ENCODE results near the gene IGFLR1.

Gene IGFLR1

DNA sequence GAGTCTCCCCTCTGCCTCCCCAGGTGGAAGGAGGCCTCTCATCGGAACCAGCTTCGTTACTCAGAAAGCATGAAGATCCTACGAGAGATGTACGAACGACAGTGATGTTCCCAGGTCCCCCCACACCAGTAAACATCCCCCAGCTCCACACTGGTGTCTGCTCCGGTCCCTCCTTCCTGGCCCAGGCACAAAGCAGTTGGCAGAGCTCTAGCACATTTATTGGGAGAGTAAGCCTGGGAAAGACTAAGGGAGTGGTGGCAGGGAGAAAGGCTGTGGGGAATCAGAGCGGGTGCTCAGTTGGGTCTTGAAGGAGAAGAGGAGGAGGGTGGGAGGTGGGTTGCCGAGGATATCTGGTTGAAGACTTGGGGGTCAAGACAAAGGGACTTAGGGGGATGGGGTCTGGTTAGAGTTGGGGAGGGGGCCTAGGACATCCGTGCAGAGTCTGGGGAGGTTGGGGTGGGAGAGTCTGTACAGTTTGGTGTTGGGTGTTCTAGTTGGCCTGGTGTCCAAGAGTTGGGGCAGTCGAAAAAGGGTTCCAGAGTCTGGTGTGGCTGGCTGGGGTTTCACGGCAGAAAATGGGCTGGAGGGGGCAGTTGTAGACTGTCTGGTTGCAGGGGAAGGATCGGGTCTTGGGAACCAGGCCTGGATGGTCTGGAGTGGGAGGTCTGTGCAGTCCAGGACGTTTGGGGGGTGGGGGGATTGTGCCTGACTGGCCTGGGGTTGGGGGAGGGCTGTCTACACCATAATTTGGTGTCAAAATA lies 12.3 kb upstream of the IGFLR1 start:
- no peak overlapping the region for H3K4me2 ChIP-seq (ENCODE audit: low read length, poor library complexity, severe bottlenecking)
- H2BK15ac ChIP-seq (ENCODE audit: low read depth, poor library complexity, severe bottlenecking) = no peak overlapping the region
- H3K79me1 ChIP-seq (replicated peaks; ENCODE audit: low read length, poor library complexity, severe bottlenecking) = peaks cover 33% of the 10 kb centered on the region
- no peak overlapping the region for H3K14ac ChIP-seq (ENCODE audit: low read length in 2 of 2)
- 92% methylated on average over 13 of the region's 13 CpGs for whole genome bisulfite sequencing
- H3K27me3 ChIP-seq (ENCODE audit: control insufficient read depth in 1 of 2, insufficient read depth in 1 of 2, low read length in 2 of 2) = no peaks in the 10 kb centered on the region
- peaks cover 35 to 55% of the 10 kb centered on the region in 2 experiments for H3K36me3 ChIP-seq (ENCODE audit: control insufficient read depth in 1 of 2, insufficient read depth in 2 of 2, low read depth in 1 of 2, low read length in 2 of 2)
- H3K4me3 ChIP-seq (ENCODE audit: insufficient read depth in 1 of 2, low read depth in 1 of 2, low read length in 2 of 2) = peak overlapping the region in 1 of 2 experiments; percentile 99
- no peak overlapping the region for H3K27ac ChIP-seq (ENCODE audit: low read length, poor library complexity, severe bottlenecking)
- no peak overlapping the region for H2BK5ac ChIP-seq (ENCODE audit: low read depth, low read length, poor library complexity, severe bottlenecking)
- H2AK5ac ChIP-seq (ENCODE audit: low read length, severe bottlenecking) = no peak overlapping the region
- no peak overlapping the region for H3K18ac ChIP-seq (ENCODE audit: low read depth in 1 of 2, low read length in 2 of 2)
- H3K4me1 ChIP-seq (ENCODE audit: control insufficient read depth, insufficient read depth, low read depth, low read length) = peaks cover 37% of the 10 kb centered on the region
- H3K9me3 ChIP-seq (ENCODE audit: control insufficient read depth, low read length) = no peaks in the 10 kb centered on the region
- no peak overlapping the region for H3K4ac ChIP-seq (ENCODE audit: low read depth in 1 of 2, low read length in 2 of 2)
- no peak overlapping the region for H3K23ac ChIP-seq (ENCODE audit: low read length in 2 of 2)
- peak overlapping the region; percentile 99 for H3K9ac ChIP-seq (ENCODE audit: low read length)
- DNase-seq = no peak
- H2BK12ac ChIP-seq (ENCODE audit: low read length in 2 of 2) = no peak overlapping the region
- no peak overlapping the region for H4K8ac ChIP-seq (ENCODE audit: low read length)
- H4K91ac ChIP-seq (ENCODE audit: low read length) = no peak overlapping the region
- no peak overlapping the region for H2AFZ ChIP-seq (ENCODE audit: low read depth, low read length)
- H2BK120ac ChIP-seq (ENCODE audit: low read depth, low read length) = no peak overlapping the region

DNA sequence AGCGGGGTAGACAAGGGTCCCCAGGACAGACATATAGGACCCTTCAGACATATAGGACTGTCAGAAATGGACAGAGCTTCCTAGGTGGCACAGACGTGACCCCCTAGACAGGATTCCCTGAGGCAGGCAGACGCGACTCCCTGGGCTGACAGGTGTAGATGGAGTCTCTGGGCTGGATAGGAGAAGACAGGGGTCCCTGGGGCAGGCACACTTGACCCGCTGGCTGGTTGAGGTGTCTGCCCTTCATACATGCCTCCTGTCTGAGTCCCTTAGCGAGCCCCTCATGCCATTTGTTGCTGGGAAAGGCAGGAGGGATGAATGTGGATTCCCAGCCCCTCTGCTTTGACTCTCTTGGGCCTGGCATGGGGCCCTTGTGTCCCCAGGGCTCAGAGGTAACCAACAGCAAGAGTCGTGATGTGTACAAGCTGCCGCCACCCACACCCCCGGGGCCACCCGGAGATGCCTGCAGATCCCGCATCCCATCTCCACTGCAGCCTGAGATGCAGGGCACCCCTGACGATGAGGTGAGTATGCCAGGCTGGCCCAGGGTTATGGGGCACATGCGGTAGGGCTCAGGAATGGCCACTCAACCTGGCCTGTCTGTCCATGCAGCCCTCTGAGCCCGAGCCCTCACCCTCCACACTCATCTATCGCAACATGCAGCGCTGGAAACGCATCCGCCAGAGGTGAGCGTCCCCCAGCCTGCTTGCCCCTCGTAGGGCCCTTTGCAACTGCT lies 11.6 kb upstream of the IGFLR1 start:
- DNase-seq = no peak
- 96% methylated on average over 20 of the region's 20 CpGs for WGBS
- H4K8ac ChIP-seq (ENCODE audit: low read length) = no peak overlapping the region
- peaks cover 32 to 51% of the 10 kb centered on the region in 2 experiments for H3K36me3 ChIP-seq (ENCODE audit: control insufficient read depth in 1 of 2, insufficient read depth in 2 of 2, low read depth in 1 of 2, low read length in 2 of 2)
- H2BK15ac ChIP-seq (ENCODE audit: low read depth, poor library complexity, severe bottlenecking) = no peak overlapping the region
- no peak overlapping the region for H3K14ac ChIP-seq (ENCODE audit: low read length in 2 of 2)
- H3K27me3 ChIP-seq (ENCODE audit: control insufficient read depth in 1 of 2, insufficient read depth in 1 of 2, low read length in 2 of 2) = no peaks in the 10 kb centered on the region
- H2AK5ac ChIP-seq (ENCODE audit: low read length, severe bottlenecking) = no peak overlapping the region
- H3K4me2 ChIP-seq (ENCODE audit: low read length, poor library complexity, severe bottlenecking) = no peak overlapping the region
- H4K91ac ChIP-seq (ENCODE audit: low read length) = no peak overlapping the region
- no peak overlapping the region for H2AFZ ChIP-seq (ENCODE audit: low read depth, low read length)
- H3K4me3 ChIP-seq (ENCODE audit: insufficient read depth in 1 of 2, low read depth in 1 of 2, low read length in 2 of 2) = peak overlapping the region in 1 of 2 experiments; percentile 37
- no peak overlapping the region for H2BK12ac ChIP-seq (ENCODE audit: low read length in 2 of 2)
- no peaks in the 10 kb centered on the region for H3K9me3 ChIP-seq (ENCODE audit: control insufficient read depth, low read length)
- peaks cover 34% of the 10 kb centered on the region for H3K79me1 ChIP-seq (replicated peaks; ENCODE audit: low read length, poor library complexity, severe bottlenecking)
- H2BK120ac ChIP-seq (ENCODE audit: low read depth, low read length) = no peak overlapping the region
- no peak overlapping the region for H3K18ac ChIP-seq (ENCODE audit: low read depth in 1 of 2, low read length in 2 of 2)
- H3K4me1 ChIP-seq (ENCODE audit: control insufficient read depth, insufficient read depth, low read depth, low read length) = peaks cover 34% of the 10 kb centered on the region
- no peak overlapping the region for H3K27ac ChIP-seq (ENCODE audit: low read length, poor library complexity, severe bottlenecking)
- H3K4ac ChIP-seq (ENCODE audit: low read depth in 1 of 2, low read length in 2 of 2) = no peak overlapping the region
- H3K9ac ChIP-seq (ENCODE audit: low read length) = peak overlapping the region; percentile 99
- no peak overlapping the region for H3K23ac ChIP-seq (ENCODE audit: low read length in 2 of 2)
- no peak overlapping the region for H2BK5ac ChIP-seq (ENCODE audit: low read depth, low read length, poor library complexity, severe bottlenecking)

DNA sequence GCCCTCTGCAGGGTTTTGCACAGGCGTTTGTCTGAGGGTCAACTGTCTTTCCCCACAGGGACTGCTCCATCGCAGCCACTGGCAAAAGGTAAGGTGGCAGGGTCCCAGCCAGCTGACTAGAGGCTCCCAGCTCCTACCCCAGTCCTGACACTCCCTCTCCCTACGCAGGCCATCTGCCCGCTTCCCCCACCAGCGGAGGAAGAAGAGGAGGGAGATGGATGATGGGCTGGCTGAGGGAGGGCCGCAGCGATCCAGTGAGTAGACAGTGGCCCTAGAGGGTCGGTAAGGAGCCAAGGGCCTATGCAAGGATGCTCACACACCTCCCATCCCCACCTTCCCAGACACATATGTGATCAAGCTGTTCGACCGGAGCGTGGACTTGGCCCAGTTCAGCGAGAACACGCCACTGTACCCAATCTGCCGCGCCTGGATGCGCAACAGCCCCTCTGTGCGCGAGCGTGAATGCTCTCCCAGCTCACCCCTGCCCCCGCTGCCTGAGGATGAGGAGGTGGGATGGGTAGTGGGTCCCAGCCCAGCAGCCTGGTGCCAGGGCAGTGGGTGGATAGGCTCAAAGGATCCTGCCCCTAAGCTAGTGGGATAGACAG lies 10.6 kb upstream of the IGFLR1 start:
- H3K9ac ChIP-seq (ENCODE audit: low read length) = peak overlapping the region; percentile 14
- H2BK120ac ChIP-seq (ENCODE audit: low read depth, low read length) = no peak overlapping the region
- 99% methylated on average over 14 of the region's 20 CpGs for WGBS
- H3K4me2 ChIP-seq (ENCODE audit: low read length, poor library complexity, severe bottlenecking) = no peak overlapping the region
- H3K36me3 ChIP-seq (ENCODE audit: control insufficient read depth in 1 of 2, insufficient read depth in 2 of 2, low read depth in 1 of 2, low read length in 2 of 2) = peaks cover 32 to 51% of the 10 kb centered on the region in 2 experiments
- H2AK5ac ChIP-seq (ENCODE audit: low read length, severe bottlenecking) = no peak overlapping the region
- H4K8ac ChIP-seq (ENCODE audit: low read length) = peak overlapping the region; percentile 57
- no peak for DNase-seq
- H3K4me1 ChIP-seq (ENCODE audit: control insufficient read depth, insufficient read depth, low read depth, low read length) = peaks cover 33% of the 10 kb centered on the region
- no peak overlapping the region for H2BK15ac ChIP-seq (ENCODE audit: low read depth, poor library complexity, severe bottlenecking)
- no peak overlapping the region for H3K14ac ChIP-seq (ENCODE audit: low read length in 2 of 2)
- peak overlapping the region in 1 of 2 experiments; percentile 6 for H2BK12ac ChIP-seq (ENCODE audit: low read length in 2 of 2)
- no peak overlapping the region for H3K23ac ChIP-seq (ENCODE audit: low read length in 2 of 2)
- H3K27me3 ChIP-seq (ENCODE audit: control insufficient read depth in 1 of 2, insufficient read depth in 1 of 2, low read length in 2 of 2) = no peaks in the 10 kb centered on the region
- H3K18ac ChIP-seq (ENCODE audit: low read depth in 1 of 2, low read length in 2 of 2) = no peak overlapping the region
- H2BK5ac ChIP-seq (ENCODE audit: low read depth, low read length, poor library complexity, severe bottlenecking) = no peak overlapping the region
- H3K79me1 ChIP-seq (replicated peaks; ENCODE audit: low read length, poor library complexity, severe bottlenecking) = peaks cover 38% of the 10 kb centered on the region
- H2AFZ ChIP-seq (ENCODE audit: low read depth, low read length) = no peak overlapping the region
- H3K4me3 ChIP-seq (ENCODE audit: insufficient read depth in 1 of 2, low read depth in 1 of 2, low read length in 2 of 2) = no peak overlapping the region
- H3K9me3 ChIP-seq (ENCODE audit: control insufficient read depth, low read length) = no peaks in the 10 kb centered on the region
- H4K91ac ChIP-seq (ENCODE audit: low read length) = peak overlapping the region; percentile 82
- no peak overlapping the region for H3K27ac ChIP-seq (ENCODE audit: low read length, poor library complexity, severe bottlenecking)
- H3K4ac ChIP-seq (ENCODE audit: low read depth in 1 of 2, low read length in 2 of 2) = no peak overlapping the region
